Fibroblast of skin of right biceps (primary cell): Measurements from ENCODE around the gene PRRC2B.

Experiments used
- DNase-seq: peaks from one replicate; pipeline ENCODE4 v3.0.0-alpha.2; 2013

Gene PRRC2B

GRCh38 chr9:131411719-131412681 lies 18.1 kb downstream of the PRRC2B start:
- DNase-seq = no peak

GRCh38 chr9:131416509-131416908 lies 22.6 kb downstream of the PRRC2B start:
- no peak for DNase-seq

GRCh38 chr9:131417264-131418142 lies 23.6 kb downstream of the PRRC2B start:
- DNase-seq = no peak

GRCh38 chr9:131418143-131419025 lies 24.5 kb downstream of the PRRC2B start:
- no peak for DNase-seq

DNA sequence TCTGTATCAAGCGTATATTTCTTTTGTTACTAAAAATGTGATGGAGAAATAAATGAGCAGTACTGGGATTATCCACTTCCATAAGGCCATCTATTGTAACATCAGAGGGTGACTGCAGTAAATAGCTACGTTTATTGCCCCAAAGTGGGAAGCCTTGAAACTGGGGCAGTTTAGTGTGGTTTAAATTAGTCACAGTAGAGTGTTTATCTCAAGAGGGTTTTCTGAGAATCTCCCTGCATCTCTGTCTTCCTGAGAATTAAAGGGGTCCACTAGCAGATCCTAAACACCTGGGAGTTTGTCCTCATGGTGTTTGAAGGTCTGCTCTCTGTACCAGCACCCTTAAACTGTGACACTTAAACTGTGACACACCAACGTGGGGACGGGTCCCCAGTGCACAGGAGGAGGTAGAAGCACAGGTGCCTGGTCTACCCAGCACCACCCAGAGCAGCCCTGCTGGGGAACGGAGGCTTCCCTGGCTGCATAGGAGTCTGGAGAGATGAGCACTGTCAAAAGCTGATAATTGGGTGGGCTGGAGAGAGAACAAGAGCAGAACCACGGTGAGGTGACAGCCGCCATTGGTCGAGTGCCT lies 25.2 kb downstream of the PRRC2B start:
- DNase-seq = peak; percentile 35

- no peak for DNase-seq
Observed at GRCh38 chr9:131419716-131420115, 25.8 kb downstream of the PRRC2B start.

DNA sequence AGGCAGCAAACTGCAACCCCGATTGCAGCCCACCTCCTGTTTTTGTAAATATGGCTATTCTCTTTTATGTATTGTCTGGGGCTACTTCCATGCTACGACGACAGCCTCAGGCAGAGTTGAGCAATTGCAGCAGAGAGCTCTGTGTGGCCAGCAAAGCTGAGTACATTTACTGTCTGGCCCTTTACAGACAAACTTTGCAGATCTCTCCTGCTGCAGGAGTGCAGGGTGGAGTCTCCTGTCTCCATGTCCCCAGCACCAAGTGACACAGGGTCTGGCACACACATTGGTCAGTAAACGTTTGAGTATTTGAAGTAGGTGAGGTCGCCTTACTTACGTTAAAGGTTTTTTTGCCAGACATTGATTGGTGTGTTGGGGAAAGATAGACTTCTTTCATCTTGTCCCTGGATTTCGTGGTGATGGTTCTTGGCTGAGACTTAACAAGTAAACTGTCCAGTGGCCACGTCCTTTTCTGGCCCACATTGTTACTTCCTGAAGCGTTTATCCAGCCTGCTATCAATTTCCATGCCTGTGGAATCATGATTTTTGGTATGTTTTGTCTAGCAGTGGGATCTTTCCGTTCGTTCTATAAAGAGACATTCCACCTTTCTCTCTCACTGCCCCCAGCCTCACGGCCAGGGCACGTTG lies 27.2 kb downstream of the PRRC2B start:
- no peak for DNase-seq

DNA sequence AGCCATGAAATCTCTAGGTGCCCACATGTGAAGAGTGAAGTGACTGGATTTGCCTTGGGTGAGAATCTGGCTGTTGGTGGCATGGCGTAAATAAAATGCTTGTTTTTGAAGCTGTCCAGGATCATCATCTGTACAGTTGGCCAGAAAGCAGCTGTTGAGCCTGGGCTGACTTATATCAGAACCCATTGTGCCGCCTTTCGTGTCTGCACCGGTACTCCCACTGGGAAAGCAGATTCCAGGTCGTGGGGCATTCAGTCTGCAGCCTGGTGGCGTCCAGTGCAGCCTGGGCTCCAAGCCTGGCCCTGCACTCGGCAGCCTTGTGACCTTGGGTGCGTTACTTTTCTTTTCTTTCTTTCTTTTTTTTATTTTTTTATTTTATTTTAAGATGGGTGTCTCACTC lies 27.8 kb downstream of the PRRC2B start:
- DNase-seq = no peak

DNA sequence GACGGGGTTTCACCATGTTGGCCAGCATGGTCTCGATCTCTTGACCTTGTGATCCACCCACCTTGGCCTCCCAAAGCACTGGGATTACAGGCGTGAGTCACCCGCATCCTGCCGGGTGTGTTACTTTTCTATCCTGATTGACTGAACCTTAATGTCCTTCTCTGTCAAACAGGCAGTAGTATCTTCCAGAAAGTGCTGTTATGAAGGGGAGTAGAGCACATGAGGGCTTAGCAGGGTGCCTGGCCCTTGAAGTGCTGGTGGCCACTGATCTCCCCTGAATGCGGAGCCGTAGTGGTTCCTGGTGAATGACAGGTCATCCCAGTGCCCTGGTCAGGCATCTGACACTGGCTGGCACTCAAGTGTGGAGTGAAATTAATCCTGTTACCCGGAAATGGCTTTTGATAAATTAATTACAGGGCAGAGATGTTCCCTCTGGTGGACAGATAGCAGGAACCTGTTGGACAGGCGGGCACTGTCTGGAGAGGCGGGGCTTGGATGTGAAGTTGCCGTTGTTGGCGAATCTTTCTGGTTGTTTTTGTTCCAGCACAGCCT lies 28.4 kb downstream of the PRRC2B start:
- no peak for DNase-seq

DNA sequence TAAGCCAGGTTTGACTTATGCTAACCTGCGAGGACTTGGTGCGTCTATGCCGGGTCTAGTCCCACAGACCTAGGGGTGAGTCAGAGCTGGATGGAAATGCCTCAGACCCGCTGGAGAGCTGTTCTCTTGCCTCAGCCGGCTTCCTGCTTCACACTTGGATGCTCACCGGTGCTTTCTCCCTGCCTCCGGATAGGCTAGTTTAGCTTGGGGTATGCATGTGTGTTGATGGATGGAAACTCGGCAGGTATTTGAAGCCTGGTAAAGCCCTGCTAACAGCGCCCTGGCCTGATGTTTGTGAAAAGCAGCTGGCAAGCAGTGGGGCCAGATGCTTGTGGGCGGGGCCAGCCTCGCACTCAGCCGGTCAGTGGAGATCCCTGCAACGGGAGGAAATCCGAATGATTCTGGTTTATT lies 29.3 kb downstream of the PRRC2B start:
- peak; percentile 82 for DNase-seq

DNA sequence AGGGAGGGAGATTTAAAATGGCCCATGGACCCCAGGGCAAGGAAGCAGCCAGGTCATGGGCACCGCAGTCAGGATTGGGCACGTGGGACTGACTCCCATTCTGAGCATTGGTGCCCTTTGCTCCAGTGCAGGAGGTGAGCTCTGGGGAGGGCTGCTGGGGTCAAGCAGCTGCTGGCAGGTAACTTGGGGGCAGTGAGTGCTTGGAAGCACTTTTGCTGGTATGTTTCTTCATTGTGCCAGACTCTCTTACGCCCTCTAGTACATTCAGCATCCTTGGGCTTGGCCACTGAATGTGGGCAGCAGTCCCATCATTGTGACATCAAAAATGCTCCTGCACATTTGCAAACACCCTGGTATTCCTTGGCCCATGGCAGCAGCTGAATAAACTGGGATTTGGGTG lies 32.7 kb downstream of the PRRC2B start:
- no peak for DNase-seq

DNA sequence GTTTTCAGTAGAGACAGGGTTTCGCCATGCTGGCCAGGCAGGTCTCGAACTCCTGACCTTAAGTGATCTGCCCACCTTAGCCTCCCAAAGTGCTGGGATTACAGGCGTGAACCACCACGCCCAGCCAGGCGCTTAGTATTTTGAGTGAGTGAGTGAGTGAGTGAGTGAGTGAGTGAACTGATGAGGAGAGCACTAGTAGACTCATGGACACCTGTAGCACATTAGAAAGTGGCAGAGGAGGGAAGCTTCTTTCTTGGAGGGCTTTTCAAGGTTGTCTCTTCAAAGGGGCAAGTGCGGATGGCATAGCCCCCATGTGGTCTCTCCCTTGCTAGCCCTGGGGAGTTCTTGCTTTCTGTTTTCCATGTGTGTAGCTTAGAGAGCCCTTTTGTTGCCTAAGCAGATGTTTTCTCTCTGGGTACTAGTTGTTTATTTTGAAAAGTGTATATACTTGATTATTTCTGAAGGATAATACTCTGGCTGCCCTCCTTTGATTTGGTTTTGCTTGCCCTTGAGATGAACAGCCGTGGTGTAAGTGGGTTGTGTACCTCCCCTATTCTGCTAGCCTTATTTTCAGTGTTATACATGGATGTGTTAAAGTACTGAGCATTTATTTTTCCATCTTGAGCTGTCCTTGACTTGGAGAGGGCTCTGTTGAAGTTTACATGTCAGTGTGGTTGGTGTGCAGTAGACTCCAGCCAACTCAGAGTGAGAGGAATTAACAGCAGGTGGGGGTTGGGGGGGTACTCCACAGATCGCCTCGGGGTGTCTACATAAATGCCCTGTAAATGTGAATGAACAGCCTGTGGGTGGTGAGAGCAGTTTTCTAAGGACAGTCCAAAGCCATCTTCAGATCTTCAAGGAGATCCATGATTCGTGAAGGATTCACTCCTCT lies 35.5 kb downstream of the PRRC2B start:
- DNase-seq = no peak

DNA sequence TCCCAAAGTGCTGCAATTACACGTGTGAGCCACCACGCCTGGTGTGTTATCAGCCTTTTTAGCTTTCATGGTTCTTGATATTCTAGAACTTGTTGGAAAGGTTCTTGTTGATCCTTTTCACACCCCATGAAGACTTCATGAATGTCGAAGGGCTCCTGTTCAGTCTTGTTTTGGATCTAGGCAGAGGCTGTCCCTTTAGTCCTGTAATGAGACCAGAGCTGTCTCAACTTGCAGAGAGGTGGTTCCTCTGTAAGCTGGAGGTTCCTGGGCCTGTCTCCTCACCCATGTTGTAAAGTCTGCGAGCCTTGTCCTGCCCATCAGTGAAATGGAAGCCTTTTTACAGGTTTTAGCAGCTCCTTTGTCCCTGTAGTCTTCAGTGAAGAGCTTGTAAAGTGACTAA lies 38.2 kb downstream of the PRRC2B start:
- DNase-seq = no peak

GRCh38 chr9:131432597-131433301 lies 38.9 kb downstream of the PRRC2B start:
- DNase-seq = peak; percentile 94

GRCh38 chr9:131433302-131433854 lies 39.5 kb downstream of the PRRC2B start:
- DNase-seq = no peak

- no peak for DNase-seq
Observed at GRCh38 chr9:131434673-131435072, 40.8 kb downstream of the PRRC2B start.

DNA sequence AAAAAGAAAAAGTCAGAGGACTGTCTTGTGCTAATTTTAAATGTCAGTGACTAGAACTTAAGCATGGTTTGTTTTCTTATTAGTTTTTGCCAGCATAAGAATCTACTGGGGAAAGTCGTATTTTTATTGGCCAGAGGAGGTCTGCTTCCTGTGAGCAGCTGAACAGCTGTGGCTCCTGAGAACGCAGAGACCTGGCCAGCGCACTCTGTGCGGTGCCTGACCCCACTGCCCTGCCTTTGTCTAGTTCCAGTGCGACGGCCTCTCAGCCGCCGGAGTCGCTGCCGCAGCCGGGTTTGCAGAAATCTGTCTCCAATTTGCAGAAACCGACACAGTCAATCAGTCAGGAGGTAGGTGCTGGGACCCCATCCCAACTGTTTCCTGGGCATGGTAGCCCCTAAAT lies 42.5 kb downstream of the PRRC2B start:
- DNase-seq = no peak

DNA sequence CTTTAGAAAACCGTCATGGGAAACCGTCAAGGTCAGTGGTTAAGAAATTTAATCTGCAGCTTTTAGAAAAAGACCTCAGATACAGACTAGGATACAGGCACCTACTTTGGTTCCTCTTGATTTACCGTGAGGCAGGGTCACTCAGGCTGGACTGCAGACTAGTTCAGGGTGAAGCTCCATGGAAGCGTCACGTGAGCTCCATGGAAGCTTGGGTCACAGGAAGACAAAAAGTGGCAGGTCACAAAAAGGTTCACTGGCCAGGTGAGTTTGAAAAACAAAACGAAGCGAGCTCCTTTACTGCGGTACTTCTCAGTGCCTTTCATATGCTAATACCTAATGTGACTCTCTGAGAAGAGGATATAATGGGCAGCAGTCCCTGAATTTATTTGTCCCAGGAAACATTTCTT lies 43.0 kb downstream of the PRRC2B start:
- no peak for DNase-seq

DNA sequence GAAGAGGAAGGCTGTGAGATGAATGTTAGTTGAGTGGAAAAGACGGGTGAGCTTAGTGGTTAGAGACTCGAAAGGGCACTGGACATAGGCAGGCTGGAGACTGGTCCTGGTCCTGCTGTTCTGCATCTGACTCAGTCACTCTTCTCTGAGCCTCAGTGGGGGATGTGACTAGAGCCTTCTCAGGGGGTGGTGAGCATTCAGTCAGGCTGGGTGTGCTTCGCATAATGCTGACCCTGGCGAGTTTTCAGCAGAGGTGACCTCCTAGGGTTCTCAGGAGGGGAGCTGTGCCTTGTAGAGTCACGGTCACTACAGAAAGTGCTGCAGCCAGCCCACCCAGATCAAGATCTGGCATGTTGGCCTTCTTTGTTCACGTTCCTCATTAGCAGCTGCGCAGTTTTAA lies 44.3 kb downstream of the PRRC2B start:
- DNase-seq = no peak
